Thoracic aorta (tissue), 2 donors: ENCODE measurements around the gene USP4. TPM values are rescaled to one million over a fixed set of nuclear protein-coding genes. Genes with fewer than 3 reads are reported as not detected.
"Not testable (repeated sequence)": the region's sequence is repeated elsewhere in the genome, so short reads cannot be mapped to it uniquely, and the experiment has no call there.

ENCODE experiments used
- ATAC-seq: fragments of 150-250 bp; one replicate; pipeline ENCODE4 v1.8.0; 2017; ENCODE audit warnings: low read depth; ENCODE audit not compliant: insufficient number of reproducible peaks, low FRiP score
- DNase-seq: peaks from one replicate; pipeline ENCODE4 v3.0.0-alpha.2; 2020; ENCODE audit warnings: low spot score
- H3K27ac ChIP-seq, 2 donors: fragments of 200-600 bp; sonication (generic); 1 replicate in 1 of 2; 2 replicates in 1 of 2; pipeline ENCODE4 v1.5.1; 2016; ENCODE audit warnings: mild to moderate bottlenecking in 2 of 2, moderate library complexity in 2 of 2
- H3K27me3 ChIP-seq: fragments of 200-600 bp; sonication (generic); replicated peaks from 2 replicates; pipeline ENCODE4 v1.6.0; 2016; ENCODE audit warnings: mild to moderate bottlenecking; ENCODE audit not compliant: insufficient read depth
- H3K36me3 ChIP-seq: fragments of 200-600 bp; sonication (generic); one replicate; pipeline ENCODE4 v1.5.1; 2016
- H3K4me1 ChIP-seq, 2 donors: fragments of 200-600 bp; sonication (generic); 1 replicate in 1 of 2; 2 replicates in 1 of 2; pipeline versions ENCODE4 v1.5.1 to v1.6.0; 2016; ENCODE audit warnings: low read depth in 2 of 2, mild to moderate bottlenecking in 1 of 2; ENCODE audit not compliant: control insufficient read depth in 1 of 2
- H3K4me3 ChIP-seq: fragments of 200-600 bp; sonication (generic); 2 replicates; pipeline ENCODE4 v1.5.1; 2016; ENCODE audit warnings: mild to moderate bottlenecking
- H3K9me3 ChIP-seq: fragments of 200-600 bp; sonication (generic); 2 replicates; pipeline ENCODE4 v1.5.1; 2016
- CTCF ChIP-seq: fragments of 200-600 bp; sonication (generic); IDR thresholded peaks from one replicate; pipeline ENCODE4 v1.5.1; 2019; ENCODE audit warnings: antibody characterized with exemption
- total RNA-seq, 2 donors: library from RNA; depleted of rRNA; stranded (reverse); fragments of >200 nt; gene quantifications; one replicate each; pipeline versions ENCODE4 v1.1.0 to v1.2.3, GENCODE V29; 2016

Gene USP4
- total RNA-seq, 2 donors from 2014 or later, result 41.2 to 74.1 TPM

- Histone ChIP-seq H3K36me3 (peaks cover 35% of the 10 kb centered on the region), H3K4me1 (peaks cover 8 to 39% of the 10 kb centered on the region in 2 donors), H3K9me3 (no peaks in the 10 kb centered on the region), H3K27ac (peak within 1 kb of the TSS; percentile 89 to 96), H3K27me3 (no peaks in the 10 kb centered on the region), H3K4me3 (peak within 1 kb of the TSS; percentile 89)
- DNase-seq (peak; percentile 80), ATAC-seq (peak; percentile 84)
- TF ChIP-seq CTCF, result no peak
Observed at GRCh38 chr3:49358217-49358883, 18.5 kb upstream of the USP4 start, which contains the start of gene GPX1. Gene GPX1, minus strand, starts transcription at chr3:49358353. Its CDS starts 75 bp downstream, at chr3:49358278.

GRCh38 chr3:49357443-49358216, 17.8 kb upstream of the USP4 start:
- ATAC-seq (peak; percentile 59), DNase-seq (peak; percentile 25)
- H3K27me3 ChIP-seq, H3K9me3 ChIP-seq: not testable (repeated sequence)
- Histone ChIP-seq H3K27ac (peak overlapping the region; percentile 89 to 96), H3K4me1 (peaks cover 8 to 39% of the 10 kb centered on the region in 2 donors), H3K36me3 (peaks cover 30% of the 10 kb centered on the region), H3K4me3 (peak overlapping the region; percentile 89)

- not testable (repeated sequence) for H3K27me3 ChIP-seq, H3K9me3 ChIP-seq, DNase-seq, ATAC-seq
- Histone ChIP-seq H3K4me3 (peak overlapping the region; percentile 89), H3K27ac (peak overlapping the region; percentile 89 to 96), H3K4me1 (peaks cover 8 to 39% of the 10 kb centered on the region in 2 donors), H3K36me3 (peaks cover 24% of the 10 kb centered on the region)
Observed at GRCh38 chr3:49357095-49357442, 17.2 kb upstream of the USP4 start.

GRCh38 chr3:49352890-49353421, 13.1 kb upstream of the USP4 start:
- Histone ChIP-seq H3K4me3 (no peak overlapping the region), H3K4me1 (peaks cover 3 to 35% of the 10 kb centered on the region in 2 donors), H3K27me3 (no peaks in the 10 kb centered on the region), H3K9me3 (no peaks in the 10 kb centered on the region), H3K27ac (peak overlapping the region in 1 of 2 donors; percentile 50), H3K36me3 (no peaks in the 10 kb centered on the region)
- ATAC-seq, result no peak
- TF ChIP-seq CTCF, result no peak
- DNase-seq, result no peak

- Histone ChIP-seq H3K9me3 (no peaks in the 10 kb centered on the region), H3K27ac (peak overlapping the region; percentile 44 to 50), H3K4me3 (no peak overlapping the region), H3K4me1 (peaks cover 3 to 33% of the 10 kb centered on the region in 2 donors), H3K36me3 (no peaks in the 10 kb centered on the region), H3K27me3 (no peaks in the 10 kb centered on the region)
- TF ChIP-seq CTCF, result no peak
- ATAC-seq, result no peak
- DNase-seq, result no peak
Observed at GRCh38 chr3:49352281-49352680, 12.4 kb upstream of the USP4 start.

GRCh38 chr3:49351521-49352011, 11.7 kb upstream of the USP4 start:
- no peaks in the 10 kb centered on the region for H3K36me3 ChIP-seq
- H3K4me3 ChIP-seq, result no peak overlapping the region
- H3K4me1 ChIP-seq, result peaks cover 7 to 26% of the 10 kb centered on the region in 2 donors
- H3K9me3 ChIP-seq, result no peaks in the 10 kb centered on the region
- H3K27ac ChIP-seq, result peak overlapping the region in 1 of 2 donors; percentile 50
- ATAC-seq, result no peak
- DNase-seq, result no peak
- H3K27me3 ChIP-seq, result no peaks in the 10 kb centered on the region
- no peak for TF ChIP-seq CTCF
